ENCODE measurements around the gene CCDC51. TPM values are rescaled to one million over a fixed set of nuclear protein-coding genes. Genes with fewer than 3 reads are reported as not detected.

CCDC51 gene
- total and polyA plus RNA-seq, 9 of the 15 experiments (the other 6 are each of a cell fraction or from before 2014, with no cell fraction given), result 6.5 to 18.6 (median 15.7) TPM

GRCh38 chr3:48472923-48473616, 33.2 kb upstream of the CCDC51 start (continued):
- TF ChIP-seq CCNT2 (IDR thresholded peaks at IDR 0.05; ENCODE audit: borderline replicate concordance, extremely low read depth, insufficient read length, low read depth, low read length) (peak; percentile 12), SOX6 (IDR thresholded peaks at IDR 0.05) (peak; percentile 40), TEAD4 (IDR thresholded peaks at IDR 0.05; ENCODE audit: low read length) (0 out of 2 replicates have a peak, but pooled peaks have one; percentile 22), TEAD4 (CRISPR knock-in tag; IDR thresholded peaks at IDR 0.05; ENCODE audit: borderline replicate concordance) (no peak), TGIF2 (CRISPR knock-in tag; IDR thresholded peaks at IDR 0.05) (no peak), MNT (conservative IDR thresholded peaks at IDR 0.05) (peak; percentile 76 to 83), E2F8 (IDR thresholded peaks at IDR 0.05; ENCODE audit: low read depth, partially characterized antibody) (peak; percentile 39), EHMT2 (IDR thresholded peaks at IDR 0.05) (peak; percentile 50; the same call in 1 of the 2 replicates), MYC (IDR thresholded peaks at IDR 0.05; ENCODE audit: low read depth, low read length) (peak; percentile 74), MYC (CRISPR knock-in tag; IDR thresholded peaks at IDR 0.05; ENCODE audit: borderline replicate concordance, low read depth) (no peak), MEIS2 (IDR thresholded peaks at IDR 0.05; ENCODE audit: partially characterized antibody) (peak; percentile 4), MTA2 (IDR thresholded peaks at IDR 0.05; ENCODE audit: low read depth) (0 out of 2 replicates have a peak, but pooled peaks have one; percentile 15), CBFA2T2 (conservative IDR thresholded peaks at IDR 0.05) (no peak), RBM39 (optimal IDR thresholded peaks at IDR 0.05; ENCODE audit: low read depth, low read length) (peak; percentile 45), ARID1B (IDR thresholded peaks at IDR 0.05) (peak; percentile 49), JUN (IDR thresholded peaks at IDR 0.05; ENCODE audit: borderline replicate concordance, low read depth, low read length) (peak; percentile 88), JUN (CRISPR knock-in tag; IDR thresholded peaks at IDR 0.05; ENCODE audit: borderline replicate concordance) (0 out of 2 replicates have a peak, but pooled peaks have one; percentile 10), TAF15 (IDR thresholded peaks at IDR 0.05; ENCODE audit: low read depth, low read length) (no peak), NCOA1 (IDR thresholded peaks at IDR 0.05; ENCODE audit: low read depth) (peak; percentile 46; the same call in 1 of the 2 replicates), HMG20A (CRISPR knock-in tag; conservative IDR thresholded peaks at IDR 0.05) (no peak), ETV1 (tag; conservative IDR thresholded peaks at IDR 0.05; ENCODE audit: low read depth) (peak; percentile 72), EGR1 (conservative IDR thresholded peaks at IDR 0.05) (0 out of 2 replicates have a peak, but pooled peaks have one; percentile 10), LEF1 (IDR thresholded peaks at IDR 0.05) (peak; percentile 49; the same call in 1 of the 2 replicates), PATZ1 (CRISPR knock-in tag; IDR thresholded peaks at IDR 0.05; ENCODE audit: borderline replicate concordance) (no peak)

All from K562 (cell line).